ENCODE results near the gene C6orf89.

- TF ChIP-seq EZH2phosphoT487 (IDR thresholded peaks at IDR 0.05; ENCODE audit: borderline replicate concordance) (no peak), CTCF (conservative IDR thresholded peaks at IDR 0.05; ENCODE audit: low read length) (no peak)
These were observed 1.3 kb downstream of the C6orf89 start for GRCh38 chr6:36886950-36887618.

All from Loucy (cell line).